Fibroblast of pulmonary artery (primary cell): ENCODE data around the gene ABLIM2.
"Not testable (repeated sequence)": the region's sequence is repeated elsewhere in the genome, so short reads cannot be mapped to it uniquely, and the experiment has no call there.

Experiments used
- DNase-seq: peaks from one replicate; pipeline ENCODE4 v3.0.0-alpha.2; 2010; ENCODE audit warnings: low read depth
- H3K4me3 ChIP-seq: replicated peaks from 2 replicates; pipeline ENCODE4 v1.5.1; 2011; ENCODE audit warnings: low read depth, mild to moderate bottlenecking, control low read depth, low read length, moderate library complexity
- CTCF ChIP-seq: IDR thresholded peaks from 2 replicates; pipeline ENCODE4 v1.5.1; 2011; ENCODE audit warnings: mild to moderate bottlenecking, control low read depth, low read length, inconsistent platforms; ENCODE audit errors: missing control alignments

ABLIM2 gene

DNA sequence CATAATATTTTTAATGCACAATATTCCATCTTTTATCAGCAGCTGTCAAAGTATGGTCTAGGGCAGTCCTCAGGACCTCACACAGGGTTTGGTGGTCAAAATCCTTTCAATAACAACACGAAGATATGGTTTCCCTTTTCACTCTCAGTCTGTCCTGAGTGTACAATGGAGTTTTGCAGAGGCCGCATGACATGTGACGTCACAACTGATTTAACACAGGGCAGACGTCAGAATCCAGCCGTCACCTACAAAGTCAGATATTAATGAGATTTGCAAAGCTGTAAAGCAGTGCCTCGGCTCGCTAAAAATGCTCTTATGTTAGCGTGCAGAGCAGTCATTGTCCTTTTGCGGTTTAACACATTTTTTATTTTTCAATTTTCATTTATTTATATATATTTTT, 12.5 kb downstream of the ABLIM2 start:
- no peak for DNase-seq
- TF ChIP-seq CTCF: no peak
- H3K4me3 ChIP-seq: no peak overlapping the region

- no peak for TF ChIP-seq CTCF
- no peak for DNase-seq
These were observed 14.3 kb downstream of the ABLIM2 start for GRCh38 chr4:8144359-8144758.

DNA sequence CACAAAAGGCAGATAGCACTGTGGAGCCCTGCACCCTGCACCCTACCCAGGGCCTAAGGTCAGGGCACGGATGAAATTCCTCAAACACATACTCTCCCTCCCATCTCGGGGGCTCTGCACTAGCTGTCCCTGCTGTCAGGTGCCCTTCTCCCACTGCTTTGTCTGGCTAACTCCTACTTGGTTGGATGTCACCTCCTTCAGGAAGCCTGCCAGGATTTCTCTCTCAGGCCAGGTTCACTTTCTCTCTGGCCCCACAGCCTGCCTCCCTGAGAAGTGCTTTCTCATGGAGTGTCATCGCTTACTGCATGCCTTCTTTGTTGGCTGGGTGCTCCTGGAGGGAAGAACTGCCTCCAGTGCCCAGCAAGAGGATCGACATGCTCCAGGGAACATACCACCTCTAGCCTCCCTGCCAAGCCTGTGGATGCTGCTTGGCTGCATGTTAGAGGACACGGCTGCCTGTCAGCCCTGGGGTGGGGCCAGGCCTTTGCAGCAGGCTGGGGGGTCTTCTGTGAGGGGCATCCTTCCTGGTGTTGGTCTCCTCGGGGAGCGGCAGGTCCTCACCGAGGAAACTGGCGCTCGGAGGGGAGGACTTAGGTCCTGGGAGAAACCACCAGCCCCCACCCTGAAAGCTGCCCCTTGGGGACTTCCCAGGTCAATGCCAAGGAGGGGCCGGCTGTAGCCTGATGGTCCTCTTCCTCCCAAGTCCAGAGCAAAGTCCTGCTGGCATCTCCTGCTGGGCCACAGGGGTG, 15.0 kb downstream of the ABLIM2 start:
- no peak for TF ChIP-seq CTCF
- no peak for DNase-seq

More at GRCh38 chr4:8144359-8144758, 14.3 kb downstream of the ABLIM2 start:
- no peak overlapping the region for H3K4me3 ChIP-seq

DNA sequence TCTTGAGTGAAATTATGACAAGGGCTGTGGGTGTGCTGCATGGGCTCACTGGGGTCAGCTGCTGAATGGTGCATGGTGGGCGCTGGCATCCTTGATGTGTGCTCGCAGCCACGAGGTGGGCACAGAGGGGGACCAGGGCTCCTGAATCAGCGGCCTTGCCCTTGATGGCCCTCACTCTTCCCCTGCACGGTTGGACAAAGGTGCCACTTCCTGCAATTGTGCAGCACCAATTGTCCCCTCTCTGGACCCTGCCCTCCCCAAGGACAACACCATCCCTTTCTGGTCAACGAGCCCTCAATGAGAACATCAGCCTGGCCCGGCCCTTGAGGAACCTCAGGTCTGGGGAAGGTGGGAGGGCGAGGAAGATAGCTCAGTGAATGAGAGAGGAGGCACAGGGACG, 16.1 kb downstream of the ABLIM2 start:
- no peak for TF ChIP-seq CTCF
- no peak for DNase-seq
- no peak overlapping the region for H3K4me3 ChIP-seq

More for the DNA sequence above, 15.0 kb downstream of the ABLIM2 start:
- H3K4me3 ChIP-seq: no peak overlapping the region

- H3K4me3 ChIP-seq: no peak overlapping the region
- no peak for TF ChIP-seq CTCF
- DNase-seq: no peak
These were observed 16.7 kb downstream of the ABLIM2 start for GRCh38 chr4:8141935-8142334.

GRCh38 chr4:8140915-8141314, 17.7 kb downstream of the ABLIM2 start:
- no peak for TF ChIP-seq CTCF
- no peak overlapping the region for H3K4me3 ChIP-seq
- DNase-seq: no peak

DNA sequence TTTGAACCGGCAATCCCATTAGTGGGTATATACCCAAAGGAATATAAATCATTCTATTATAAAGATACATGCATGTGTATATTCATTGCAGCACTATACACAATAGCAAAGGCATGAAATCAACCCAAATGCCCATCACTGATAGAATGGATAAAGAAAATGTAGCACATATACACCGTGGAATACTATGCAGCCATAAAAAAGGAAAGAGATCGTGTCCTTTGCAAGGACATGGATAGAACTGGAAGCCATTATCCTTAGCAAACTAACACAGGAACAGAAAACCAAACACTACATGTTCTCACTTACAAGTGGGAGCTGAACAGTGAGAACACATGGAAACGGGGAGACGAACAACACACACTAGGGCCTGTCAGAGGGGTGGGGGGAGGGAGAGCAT, 18.9 kb downstream of the ABLIM2 start:
- not testable (repeated sequence) for DNase-seq, H3K4me3 ChIP-seq
